ENCODE measurements around the gene BCLAF3.

Gene BCLAF3

GRCh38 chrX:19953145-19953544, 37.7 kb downstream of the BCLAF3 start:
- H3K4me1 ChIP-seq (ENCODE audit: control insufficient read depth, insufficient read depth, low read length), result no peaks in the 10 kb centered on the region
- 76 to 95% methylated on average over 3 of the region's 3 CpGs for whole genome bisulfite sequencing, 2 experiments

GRCh38 chrX:19949340-19949739, 41.5 kb downstream of the BCLAF3 start:
- 91 to 100% methylated on average over 1 of the region's 2 CpGs for WGBS, 2 experiments
- H3K9me3 ChIP-seq (ENCODE audit: control insufficient read depth, low read length), result no peaks in the 10 kb centered on the region

More at GRCh38 chrX:19953145-19953544, 37.7 kb downstream of the BCLAF3 start:
- Histone ChIP-seq H3K27me3 (ENCODE audit: control insufficient read depth, insufficient read depth, low read length, poor library complexity, severe bottlenecking) (no peaks in the 10 kb centered on the region), H3K36me3 (ENCODE audit: control insufficient read depth, insufficient read depth, low read length) (no peaks in the 10 kb centered on the region), H3K4me3 (ENCODE audit: insufficient read depth, low read depth, low read length) (no peak overlapping the region), H3K9me3 (ENCODE audit: control insufficient read depth, low read length) (no peaks in the 10 kb centered on the region), H3K27ac (ENCODE audit: insufficient read depth, low read depth, low read length, poor library complexity, severe bottlenecking) (no peak overlapping the region)

GRCh38 chrX:19947612-19948011, 43.2 kb downstream of the BCLAF3 start:
- WGBS, 2 experiments, result no CpG with 5 or more reads among the region's 1 CpG
- H3K36me3 ChIP-seq (ENCODE audit: control insufficient read depth, insufficient read depth, low read length), result no peaks in the 10 kb centered on the region
- no peaks in the 10 kb centered on the region for H3K4me1 ChIP-seq (ENCODE audit: control insufficient read depth, insufficient read depth, low read length)
- H3K27me3 ChIP-seq (ENCODE audit: control insufficient read depth, insufficient read depth, low read length, poor library complexity, severe bottlenecking), result no peaks in the 10 kb centered on the region
- H3K4me3 ChIP-seq (ENCODE audit: insufficient read depth, low read depth, low read length), result no peak overlapping the region
- no peaks in the 10 kb centered on the region for H3K9me3 ChIP-seq (ENCODE audit: control insufficient read depth, low read length)
- no peak overlapping the region for H3K27ac ChIP-seq (ENCODE audit: insufficient read depth, low read depth, low read length, poor library complexity, severe bottlenecking)

More at GRCh38 chrX:19949340-19949739, 41.5 kb downstream of the BCLAF3 start:
- H3K36me3 ChIP-seq (ENCODE audit: control insufficient read depth, insufficient read depth, low read length), result no peaks in the 10 kb centered on the region
- no peaks in the 10 kb centered on the region for H3K4me1 ChIP-seq (ENCODE audit: control insufficient read depth, insufficient read depth, low read length)
- H3K27ac ChIP-seq (ENCODE audit: insufficient read depth, low read depth, low read length, poor library complexity, severe bottlenecking), result no peak overlapping the region
- H3K27me3 ChIP-seq (ENCODE audit: control insufficient read depth, insufficient read depth, low read length, poor library complexity, severe bottlenecking), result no peaks in the 10 kb centered on the region
- no peak overlapping the region for H3K4me3 ChIP-seq (ENCODE audit: insufficient read depth, low read depth, low read length)

Measured in ectodermal cell (in vitro differentiated cells).